GM12878 (cell line): ENCODE measurements around the gene ZNF133. TPM values are rescaled to one million over a fixed set of nuclear protein-coding genes. Genes with fewer than 3 reads are reported as not detected.
A peak's percentile ranks its signal among the peaks of the same experiment; 100 is the strongest.

Experiments used
- ATAC-seq: fragments of 200-7000 bp; cut with Tn5 transposase; 3 replicates; pipeline ENCODE4 v1.9.1; 2020; ENCODE audit warnings: mild to moderate bottlenecking, moderate library complexity
- BruUV-seq: library from RNA; stranded (reverse); fragments of 400-500 nt; replicated peaks from 2 replicates; lab custom pipeline; 2021; lab: Mats Ljungman, UMichigan
- CTCF ChIA-PET: fragments of 300-600 bp; sonication (Branson Sonifier 250); formaldehyde crosslinking; extraction: SDS; loops from one replicate; lab custom pipeline; 2021; ENCODE audit warnings: inconsistent platforms; lab: Yijun Ruan, JAX
- POLR2A ChIA-PET: fragments of 350-600 bp; formaldehyde crosslinking; extraction: SDS; loops from one replicate; lab custom pipeline; 2021; ENCODE audit warnings: inconsistent platforms; lab: Charles Lee
- RAD21 ChIA-PET: fragments of 300-600 bp; sonication (Branson Sonifier 250); formaldehyde crosslinking; loops from one replicate; lab custom pipeline; 2023; ENCODE audit warnings: antibody characterized with exemption; ENCODE audit not compliant: unreplicated experiment; lab: Charles Lee
- SMC1A ChIA-PET: fragments of 300-600 bp; sonication (Branson Sonifier 250); formaldehyde crosslinking; loops from one replicate; lab custom pipeline; 2023; ENCODE audit not compliant: unreplicated experiment, uncharacterized antibody; lab: Charles Lee
- DNase-seq: peaks from one replicate; pipeline ENCODE4 v3.0.0-alpha.2; 2011; ENCODE audit warnings: low read depth, low spot score
- FAIRE-seq: peaks from 3 replicates; lab custom pipeline; 2011; peaks lifted over from hg19 to GRCh38; lab: Jason Lieb, UNC
- H2AFZ ChIP-seq: 2 replicates; pipeline ENCODE4 v1.6.0; 2011; ENCODE audit warnings: low read depth, low read length, control low read depth; ENCODE audit not compliant: control insufficient read depth
- H3K27ac ChIP-seq: 2 replicates; pipeline ENCODE4 v1.5.1; 2011; ENCODE audit warnings: control low read depth; ENCODE audit not compliant: control insufficient read depth, insufficient read depth
- H3K27me3 ChIP-seq, 2 experiments: replicated peaks in 1 of 2; 2 replicates each; pipeline versions ENCODE4 v1.6.0 to v1.6.1; 2011; ENCODE audit warnings: low read length in 1 of 2; ENCODE audit not compliant: control insufficient read depth in 2 of 2, insufficient read depth in 2 of 2
- H3K36me3 ChIP-seq, 2 experiments: 2 replicates each; pipeline ENCODE4 v1.5.1; 2011; ENCODE audit warnings: low read length in 1 of 2; ENCODE audit not compliant: control insufficient read depth in 2 of 2, insufficient read depth in 2 of 2
- H3K4me1 ChIP-seq: 2 replicates; pipeline ENCODE4 v1.6.1; 2011; ENCODE audit warnings: mild to moderate bottlenecking, low read length, moderate library complexity, mixed read lengths; ENCODE audit not compliant: control insufficient read depth, insufficient read depth
- H3K4me2 ChIP-seq: 2 replicates; pipeline ENCODE4 v1.6.0; 2011; ENCODE audit warnings: control low read depth; ENCODE audit not compliant: control insufficient read depth, insufficient read depth
- H3K4me3 ChIP-seq: fragments of 200-600 bp; sonication (generic); 2 replicates; pipeline ENCODE4 v1.5.1; 2016
- H3K79me2 ChIP-seq: 2 replicates; pipeline ENCODE4 v1.6.0; 2011; ENCODE audit warnings: low read length; ENCODE audit not compliant: control insufficient read depth, insufficient read depth
- H3K9ac ChIP-seq: 2 replicates; pipeline ENCODE4 v1.8.0; 2011; ENCODE audit warnings: low read length, control low read depth, mixed read lengths; ENCODE audit not compliant: control insufficient read depth, insufficient read depth
- H3K9me3 ChIP-seq: replicated peaks from 3 replicates; pipeline ENCODE4 v1.5.1; 2011; ENCODE audit warnings: mild to moderate bottlenecking, low read length; ENCODE audit not compliant: control insufficient read depth, insufficient read depth
- H4K20me1 ChIP-seq: 2 replicates; pipeline ENCODE4 v1.6.0; 2011; ENCODE audit not compliant: control insufficient read depth, insufficient read depth
- BCL3 ChIP-seq: IDR thresholded peaks from 2 replicates; pipeline ENCODE4 v1.6.1; 2011; ENCODE audit warnings: borderline replicate concordance, low read depth, mild to moderate bottlenecking, moderate library complexity, low read length; ENCODE audit not compliant: insufficient read depth, poor library complexity, severe bottlenecking
- BRCA1 ChIP-seq: IDR thresholded peaks from 2 replicates; pipeline ENCODE4 v1.6.1; 2011; ENCODE audit warnings: low read depth, low read length, improper control_type of control experiment
- CBFB ChIP-seq: IDR thresholded peaks from 2 replicates; pipeline ENCODE4 v1.6.1; 2016; ENCODE audit warnings: antibody characterized with exemption, low read depth
- CBX3 ChIP-seq: fragments of 200-600 bp; sonication (generic); IDR thresholded peaks from 2 replicates; pipeline ENCODE4 v1.6.1; 2016; ENCODE audit warnings: low read depth, borderline replicate concordance
- FOXK2 ChIP-seq: fragments of 450-650 bp; IDR thresholded peaks from 2 replicates; pipeline ENCODE4 v1.6.1; 2017; ENCODE audit warnings: mild to moderate bottlenecking, moderate library complexity
- HDGF ChIP-seq: fragments of 450-650 bp; IDR thresholded peaks from 2 replicates; pipeline ENCODE4 v1.6.1; 2016; ENCODE audit warnings: antibody characterized with exemption
- IRF5 ChIP-seq: fragments of 450-650 bp; IDR thresholded peaks from 2 replicates; pipeline ENCODE4 v1.6.1; 2017; ENCODE audit warnings: borderline replicate concordance
- LARP7 ChIP-seq: fragments of 450-650 bp; IDR thresholded peaks from 2 replicates; pipeline ENCODE4 v1.6.1; 2017; ENCODE audit warnings: mild to moderate bottlenecking
- MAX ChIP-seq: IDR thresholded peaks from 2 replicates; pipeline ENCODE4 v1.6.1; 2012; ENCODE audit warnings: low read depth, low read length, improper control_type of control experiment
- MLLT1 ChIP-seq: fragments of 450-650 bp; IDR thresholded peaks from 2 replicates; pipeline ENCODE4 v1.6.1; 2016; ENCODE audit warnings: mild to moderate bottlenecking
- NFXL1 ChIP-seq: fragments of 450-650 bp; IDR thresholded peaks from 2 replicates; pipeline ENCODE4 v1.6.1; 2017; ENCODE audit warnings: antibody characterized with exemption, mild to moderate bottlenecking, borderline replicate concordance
- POLR2A ChIP-seq: IDR thresholded peaks from 2 replicates; pipeline ENCODE4 v1.6.1; 2011; ENCODE audit warnings: low read depth, mild to moderate bottlenecking, low read length
- RBBP5 ChIP-seq: fragments of 200-600 bp; sonication (generic); conservative IDR thresholded peaks from 2 replicates; pipeline ENCODE4 v1.6.1; 2016
- TAF1 ChIP-seq: IDR thresholded peaks from 2 replicates; pipeline ENCODE4 v1.6.1; 2011; ENCODE audit warnings: mild to moderate bottlenecking, low read depth, low read length, borderline replicate concordance
- WRNIP1 ChIP-seq: IDR thresholded peaks from 2 replicates; pipeline ENCODE4 v1.6.1; 2011; ENCODE audit warnings: low read depth, low read length, improper control_type of control experiment, borderline replicate concordance
- WGBS: methylation state at CpG from one replicate; pipeline ENCODE4 v1.1.6; 2016; ENCODE audit warnings: low lambda C conversion rate; ENCODE audit not compliant: insufficient replicate concordance, insufficient coverage; ENCODE audit errors: missing lambda C conversion rate; 5-methylcytosine and 5-hydroxymethylcytosine counted together
- in situ Hi-C: fragments of 300-500 bp; cut with MboI; formaldehyde crosslinking; loops from 9 replicates; pipeline ENCODE4 v1.14.3; 2018; ENCODE audit warnings: mixed read lengths
- intact Hi-C: fragments of 100-400 bp; cut with micrococcal nuclease; formaldehyde crosslinking; loops from one replicate; pipeline ENCODE4 v1.14.2; 2022; ENCODE audit not compliant: unreplicated experiment
- polyA plus RNA-seq, 11 experiments: library from polyadenylated mRNA; depleted of rRNA in 4 of 11; unstranded in 6 of 11; stranded (reverse) in 5 of 11; fragments of >200 nt; fragmentation: Nextera tagmentation in 4 of 11; fragmentation: Illumina TruSeq in 1 of 11; extraction: Ambion mirVana in 4 of 11; extraction: Trizol in 1 of 11; gene quantifications; 1 replicate in 1 of 11; 2 replicates in 10 of 11; pipeline versions ENCODE4 v1.2.1 to v1.2.3, GENCODE V29; 2011 to 2016; ENCODE audit warnings: inconsistent platforms in 2 of 11, missing spikeins in 2 of 11, low read depth in 1 of 11
- total RNA-seq, 4 experiments: library from RNA; depleted of rRNA in 3 of 4; stranded (reverse); fragments of >200 nt in 3 of 4; fragmentation: Illumina TruSeq in 1 of 4; extraction: Trizol in 1 of 4; gene quantifications; 2 replicates each; pipeline versions ENCODE4 v1.2.1 to v1.2.3, GENCODE V29; 2013 to 2021

Gene ZNF133
- total and polyA plus RNA-seq, 10 of the 15 experiments (the other 5 are each of a cell fraction or from before 2014, with no cell fraction given): 2.0 to 9.3 (median 7.3) TPM

- no peak for ATAC-seq
- no peaks in the 10 kb centered on the region for H3K79me2 ChIP-seq
- H3K27ac ChIP-seq: no peak overlapping the region
- DNase-seq: no peak
- no peaks in the 10 kb centered on the region for H4K20me1 ChIP-seq
- H3K9me3 ChIP-seq: no peaks in the 10 kb centered on the region
- ChIA-PET CTCF (no interaction called here), POLR2A (no interaction called here), SMC1A (no interaction called here), RAD21 (no interaction called here)
- intact Hi-C loops (no loop called here), in situ Hi-C loops (no loop called here)
- no peak overlapping the region for H3K9ac ChIP-seq
- H3K4me2 ChIP-seq: no peak overlapping the region
- 97% methylated on average over 14 of the region's 15 CpGs for WGBS
- H3K4me1 ChIP-seq: no peaks in the 10 kb centered on the region
- no peaks in the 10 kb centered on the region for H3K27me3 ChIP-seq
- H3K36me3 ChIP-seq: peaks cover 9 to 11% of the 10 kb centered on the region in 2 experiments; a peak in 3 of 4 replicates
- no peak for FAIRE-seq
- TF ChIP-seq BCL3: peak; percentile 12
- no peak for TF ChIP-seq TAF1
- H3K4me3 ChIP-seq: no peak overlapping the region
- no TSS peak for BruUV-seq
- H2AFZ ChIP-seq: no peak overlapping the region
Measured at GRCh38 chr20:18316166-18316565, 27.8 kb downstream of the ZNF133 start.

GRCh38 chr20:18321316-18321715, 33.0 kb downstream of the ZNF133 start:
- no peak overlapping the region for H3K4me3 ChIP-seq
- H3K36me3 ChIP-seq: peaks cover 2 to 3% of the 10 kb centered on the region in 2 experiments; a peak in 3 of 4 replicates
- H3K9me3 ChIP-seq: no peaks in the 10 kb centered on the region
- FAIRE-seq: no peak
- no peaks in the 10 kb centered on the region for H3K4me1 ChIP-seq
- POLR2A ChIA-PET: no interaction called here
- H3K27ac ChIP-seq: no peak overlapping the region
- H3K27me3 ChIP-seq: no peaks in the 10 kb centered on the region
- H4K20me1 ChIP-seq: no peaks in the 10 kb centered on the region
- intact Hi-C loops (no loop called here), in situ Hi-C loops (no loop called here)
- RAD21 ChIA-PET: no interaction called here
- H3K9ac ChIP-seq: no peak overlapping the region
- H3K4me2 ChIP-seq: no peak overlapping the region
- H3K79me2 ChIP-seq: no peaks in the 10 kb centered on the region
- SMC1A ChIA-PET: interaction anchor here (0.8 kb wide), 1 partner anchor 71 kb away, joined by 3 read pairs; no protein-coding TSS in a partner anchor
- no TSS peak for BruUV-seq
- CTCF ChIA-PET: no interaction called here
- DNase-seq: no peak
- ATAC-seq: no peak
- H2AFZ ChIP-seq: no peak overlapping the region
- TF ChIP-seq MLLT1 (no peak), CBX3 (no peak), NFXL1 (no peak), FOXK2 (no peak), IRF5 (no peak), BRCA1 (no peak), LARP7 (no peak), WRNIP1 (no peak), POLR2A (no peak), CBFB (no peak), HDGF (no peak), MAX (no peak), RBBP5 (no peak)
